ENCODE results near the gene MYF6. TPM values are rescaled to one million over a fixed set of nuclear protein-coding genes. Genes with fewer than 3 reads are reported as not detected.

The MYF6 gene
- total RNA-seq, 1 experiment from 2014 or later = not detected

- no peak for TF ChIP-seq FOSL1 (IDR thresholded peaks at IDR 0.05; ENCODE audit: low read depth)
These were observed 42.0 kb downstream of the MYF6 start (continued) for GRCh38 chr12:80749456-80749855.

GRCh38 chr12:80752464-80752863 lies 45.0 kb downstream of the MYF6 start:
- H3K4me3 ChIP-seq (replicated peaks in 1 of 2; ENCODE audit: low read depth in 1 of 2, low read length in 2 of 2) = no peak overlapping the region
- no peak overlapping the region for H3K9ac ChIP-seq (ENCODE audit: low read length)
- TF ChIP-seq POLR2AphosphoS5 (IDR thresholded peaks at IDR 0.05; ENCODE audit: low read depth, low read length) (no peak), ELF1 (IDR thresholded peaks at IDR 0.05; ENCODE audit: borderline replicate concordance, low read depth) (no peak), ATF3 (IDR thresholded peaks at IDR 0.05) (no peak)
- H3K9me2 ChIP-seq (ENCODE audit: insufficient read depth) = 0 out of 2 replicates have a peak, but pooled peaks cover 6% of the 10 kb centered on the region
- H3K9me3 ChIP-seq (ENCODE audit: control insufficient read depth in 1 of 2, insufficient read depth in 1 of 2, low read depth in 1 of 2, low read length in 2 of 2) = no peaks in the 10 kb centered on the region
- intact Hi-C loops (cut with micrococcal nuclease) = no loop called here
- H3K79me2 ChIP-seq (ENCODE audit: insufficient read depth, low read length) = no peaks in the 10 kb centered on the region
- no peak overlapping the region for H2AFZ ChIP-seq (ENCODE audit: low read depth, low read length, poor library complexity, severe bottlenecking)
- H4K20me1 ChIP-seq (ENCODE audit: insufficient read depth) = no peaks in the 10 kb centered on the region
- DNase-seq (ENCODE audit: low read depth, low spot score) (no peak), ATAC-seq (no peak)
- ChIA-PET POLR2A (no interaction called here), RAD21 (ENCODE audit: low non-redundant PET in 1 of 2, low total read pairs in 2 of 2, uncharacterized antibody in 2 of 2, unreplicated experiment in 2 of 2) (no interaction called here), CTCF (no interaction called here)
- H3K4me1 ChIP-seq (ENCODE audit: control insufficient read depth in 1 of 2, insufficient read depth in 2 of 2, low read length in 2 of 2) = no peaks in the 10 kb centered on the region
- no peaks in the 10 kb centered on the region for H3K36me3 ChIP-seq (ENCODE audit: control insufficient read depth in 1 of 2, insufficient read depth in 2 of 2, low read length in 2 of 2)
- no peak overlapping the region for H3K27ac ChIP-seq (ENCODE audit: low read depth, low read length)
- no TSS peak for BruUV-seq (replicated peaks)
- no peak overlapping the region for H3K4me2 ChIP-seq (ENCODE audit: low read length)
- no peaks in the 10 kb centered on the region; the same call in 1 of the 2 replicates for H3K27me3 ChIP-seq (ENCODE audit: insufficient read depth, low read length)

GRCh38 chr12:80754274-80754673 lies 46.8 kb downstream of the MYF6 start:
- no peaks in the 10 kb centered on the region; the same call in 1 of the 2 replicates for H3K27me3 ChIP-seq (ENCODE audit: insufficient read depth, low read length)
- no peak for DNase-seq (ENCODE audit: low read depth, low spot score)
- no peaks in the 10 kb centered on the region for H4K20me1 ChIP-seq (ENCODE audit: insufficient read depth)
- no peaks in the 10 kb centered on the region for H3K9me3 ChIP-seq (ENCODE audit: control insufficient read depth in 1 of 2, insufficient read depth in 1 of 2, low read depth in 1 of 2, low read length in 2 of 2)
- H3K4me2 ChIP-seq (ENCODE audit: low read length) = no peak overlapping the region
- H3K4me1 ChIP-seq (ENCODE audit: control insufficient read depth in 1 of 2, insufficient read depth in 2 of 2, low read length in 2 of 2) = no peaks in the 10 kb centered on the region
- BruUV-seq (replicated peaks) = no TSS peak
- CTCF ChIA-PET = no interaction called here
- no peak overlapping the region for H3K27ac ChIP-seq (ENCODE audit: low read depth, low read length)
- no peak overlapping the region for H2AFZ ChIP-seq (ENCODE audit: low read depth, low read length, poor library complexity, severe bottlenecking)
- intact Hi-C loops (cut with micrococcal nuclease) = no loop called here
- RAD21 ChIA-PET (ENCODE audit: low non-redundant PET in 1 of 2, low total read pairs in 2 of 2, uncharacterized antibody in 2 of 2, unreplicated experiment in 2 of 2) = no interaction called here
- 0 out of 2 replicates have a peak, but pooled peaks cover 6% of the 10 kb centered on the region for H3K9me2 ChIP-seq (ENCODE audit: insufficient read depth)
- no peaks in the 10 kb centered on the region for H3K79me2 ChIP-seq (ENCODE audit: insufficient read depth, low read length)
- H3K4me3 ChIP-seq (replicated peaks in 1 of 2; ENCODE audit: low read depth in 1 of 2, low read length in 2 of 2) = no peak overlapping the region
- H3K36me3 ChIP-seq (ENCODE audit: control insufficient read depth in 1 of 2, insufficient read depth in 2 of 2, low read length in 2 of 2) = no peaks in the 10 kb centered on the region
- no peak for ATAC-seq
- POLR2A ChIA-PET = no interaction called here
- H3K9ac ChIP-seq (ENCODE audit: low read length) = no peak overlapping the region
- TF ChIP-seq ZFX (IDR thresholded peaks at IDR 0.05) (no peak), SP1 (IDR thresholded peaks at IDR 0.05; ENCODE audit: low read depth) (no peak), JUND (IDR thresholded peaks at IDR 0.05) (no peak), EGR1 (IDR thresholded peaks at IDR 0.05; ENCODE audit: low read depth) (no peak), POLR2A (IDR thresholded peaks at IDR 0.05; ENCODE audit: borderline replicate concordance, extremely low read depth, insufficient read depth, insufficient read length) (no peak), POLR2AphosphoS5 (IDR thresholded peaks at IDR 0.05; ENCODE audit: low read depth, low read length) (no peak), EZH2 (IDR thresholded peaks at IDR 0.05) (no peak), CEBPB (IDR thresholded peaks at IDR 0.05; ENCODE audit: low read depth) (no peak), CBX3 (IDR thresholded peaks at IDR 0.05; ENCODE audit: low read depth) (no peak), TCF7L2 (IDR thresholded peaks at IDR 0.05; ENCODE audit: borderline replicate concordance, extremely low read depth, insufficient read depth, insufficient read length) (no peak), YY1 (IDR thresholded peaks at IDR 0.05; ENCODE audit: extremely low read depth, insufficient replicate concordance, low read depth, low read length) (no peak), EZH2phosphoT487 (IDR thresholded peaks at IDR 0.05; ENCODE audit: borderline replicate concordance) (no peak), ATF3 (IDR thresholded peaks at IDR 0.05) (no peak), SIN3A (IDR thresholded peaks at IDR 0.05; ENCODE audit: low read depth) (no peak), ZBTB33 (IDR thresholded peaks at IDR 0.05; ENCODE audit: extremely low read depth, insufficient replicate concordance, low read length) (no peak), MAX (IDR thresholded peaks at IDR 0.05) (no peak), RAD21 (IDR thresholded peaks at IDR 0.05; ENCODE audit: low read depth) (no peak)
